ENCODE measurements around the gene HOATZ.

Gene HOATZ

DNA sequence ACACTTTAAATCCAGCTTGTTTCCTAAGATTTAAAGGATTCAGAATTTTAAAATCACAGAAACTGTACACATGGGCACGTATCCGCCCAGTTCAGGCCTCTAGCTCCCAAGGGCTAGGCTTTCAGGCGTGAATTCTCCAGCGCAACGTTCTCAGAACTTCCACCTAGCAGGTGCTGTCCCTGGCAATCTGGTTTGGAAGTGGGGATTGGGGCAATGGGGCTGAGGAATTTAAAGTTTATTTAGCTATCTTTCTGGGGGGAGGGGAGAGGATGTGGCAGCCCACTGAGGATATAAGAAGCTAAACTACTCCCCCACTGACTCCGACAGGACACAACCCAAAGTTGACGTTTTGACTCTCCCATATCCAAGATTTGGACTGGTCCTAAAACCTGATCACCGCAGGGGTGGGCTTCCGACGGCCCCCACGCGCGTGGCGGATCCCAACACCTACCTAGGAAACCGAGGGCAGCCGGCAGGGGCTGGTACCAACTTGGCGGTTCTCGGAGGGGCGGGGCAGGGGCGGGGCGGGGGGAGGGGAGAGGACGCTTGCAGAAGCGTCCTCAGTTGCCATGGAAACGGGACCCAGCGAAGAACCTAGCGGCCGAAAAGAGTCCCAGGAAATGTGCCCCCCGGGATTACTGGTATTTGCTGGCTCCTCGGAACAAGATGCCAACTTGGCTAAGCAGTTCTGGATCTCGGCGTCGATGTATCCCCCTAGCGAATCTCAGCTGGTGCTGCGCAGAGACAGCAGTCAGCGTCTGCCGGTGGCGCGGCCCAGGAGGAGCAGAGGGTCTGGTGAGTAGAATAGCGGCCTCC, at the start of gene HOATZ:
Gene HOATZ, plus strand, starts transcription at position 563 of the 816 bp plus-strand sequence. Its CDS starts 7 bp downstream, at position 570.
- Histone ChIP-seq H3K36me3 (ENCODE audit: control insufficient read depth, insufficient read depth, low read length) (no peaks in the 10 kb centered on the region), H3K9me3 (ENCODE audit: control insufficient read depth, insufficient read depth, low read length) (no peaks in the 10 kb centered on the region), H3K4me3 (ENCODE audit: low read depth, low read length) (peak within 1 kb of the TSS; percentile 60), H3K27ac (ENCODE audit: low read depth, low read length) (no peak within 1 kb of the TSS), H3K9ac (ENCODE audit: low read depth, low read length) (no peak within 1 kb of the TSS), H3K27me3 (ENCODE audit: control insufficient read depth, insufficient read depth, low read length) (peaks cover 43% of the 10 kb centered on the region), H3K4me1 (ENCODE audit: control insufficient read depth, insufficient read depth, low read length) (peaks cover 12% of the 10 kb centered on the region)

DNA sequence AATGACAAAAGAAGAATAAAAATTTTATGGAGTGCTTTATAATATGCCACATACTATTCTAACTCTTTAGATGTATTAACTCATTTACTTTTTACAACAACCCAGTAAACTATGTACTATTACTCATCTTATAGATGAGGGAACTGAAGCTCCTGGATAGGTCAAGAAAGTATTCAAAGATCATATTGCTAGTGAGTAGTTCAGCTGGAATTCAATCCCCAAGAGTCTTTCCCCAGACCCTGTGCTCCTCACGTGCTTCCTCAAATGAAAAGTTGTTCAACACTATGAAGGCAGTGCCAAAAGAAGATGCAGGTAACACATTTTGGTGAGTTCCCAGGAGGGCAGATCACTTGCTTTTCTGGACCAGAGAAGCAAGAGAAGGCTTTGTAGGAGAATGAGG, 49.2 kb upstream of the HOATZ start:
- Histone ChIP-seq H3K27ac (ENCODE audit: low read depth, low read length) (no peak overlapping the region), H3K27me3 (ENCODE audit: control insufficient read depth, insufficient read depth, low read length) (no peaks in the 10 kb centered on the region; the same call in 1 of the 2 replicates), H3K36me3 (ENCODE audit: control insufficient read depth, insufficient read depth, low read length) (no peaks in the 10 kb centered on the region), H3K9me3 (ENCODE audit: control insufficient read depth, insufficient read depth, low read length) (no peaks in the 10 kb centered on the region), H3K4me1 (ENCODE audit: control insufficient read depth, insufficient read depth, low read length) (no peaks in the 10 kb centered on the region), H3K4me3 (ENCODE audit: low read depth, low read length) (no peak overlapping the region), H3K9ac (ENCODE audit: low read depth, low read length) (no peak overlapping the region)

DNA sequence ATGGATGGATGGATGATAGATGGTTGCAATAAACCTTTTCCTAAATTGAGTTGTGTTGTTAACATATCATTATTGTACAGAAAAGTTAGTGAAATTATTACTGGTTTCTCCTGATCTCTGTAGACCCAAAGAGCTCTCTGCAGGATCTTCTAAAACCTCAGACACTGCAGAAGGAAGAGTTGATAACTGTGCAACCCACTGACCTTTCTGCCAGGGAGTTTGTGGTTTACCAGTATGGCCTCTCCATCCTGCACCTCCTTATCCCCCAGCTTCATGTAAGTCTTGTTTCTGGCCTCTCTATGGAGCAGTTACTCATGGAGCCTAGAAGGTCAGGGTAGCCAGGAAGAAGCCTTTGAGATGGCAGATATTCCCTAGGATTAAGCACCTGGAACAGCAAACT, 48.0 kb upstream of the HOATZ start:
- Histone ChIP-seq H3K4me1 (ENCODE audit: control insufficient read depth, insufficient read depth, low read length) (no peaks in the 10 kb centered on the region), H3K9ac (ENCODE audit: low read depth, low read length) (no peak overlapping the region), H3K9me3 (ENCODE audit: control insufficient read depth, insufficient read depth, low read length) (no peaks in the 10 kb centered on the region)

GRCh38 chr11:111469200-111469599, 45.4 kb upstream of the HOATZ start:
- no peak overlapping the region for H3K9ac ChIP-seq (ENCODE audit: low read depth, low read length)

More for the DNA sequence above, 48.0 kb upstream of the HOATZ start:
- Histone ChIP-seq H3K36me3 (ENCODE audit: control insufficient read depth, insufficient read depth, low read length) (no peaks in the 10 kb centered on the region), H3K27ac (ENCODE audit: low read depth, low read length) (no peak overlapping the region), H3K4me3 (ENCODE audit: low read depth, low read length) (no peak overlapping the region), H3K27me3 (ENCODE audit: control insufficient read depth, insufficient read depth, low read length) (no peaks in the 10 kb centered on the region; the same call in 1 of the 2 replicates)

GRCh38 chr11:111472228-111472627, 42.4 kb upstream of the HOATZ start:
- no peak overlapping the region for H3K4me3 ChIP-seq (ENCODE audit: low read depth, low read length)
- H3K36me3 ChIP-seq (ENCODE audit: control insufficient read depth, insufficient read depth, low read length), result no peaks in the 10 kb centered on the region
- no peaks in the 10 kb centered on the region for H3K4me1 ChIP-seq (ENCODE audit: control insufficient read depth, insufficient read depth, low read length)

More at GRCh38 chr11:111469200-111469599, 45.4 kb upstream of the HOATZ start:
- no peak overlapping the region for H3K27ac ChIP-seq (ENCODE audit: low read depth, low read length)
- no peaks in the 10 kb centered on the region; the same call in 1 of the 2 replicates for H3K27me3 ChIP-seq (ENCODE audit: control insufficient read depth, insufficient read depth, low read length)
- no peaks in the 10 kb centered on the region for H3K4me1 ChIP-seq (ENCODE audit: control insufficient read depth, insufficient read depth, low read length)
- H3K4me3 ChIP-seq (ENCODE audit: low read depth, low read length), result no peak overlapping the region
- H3K9me3 ChIP-seq (ENCODE audit: control insufficient read depth, insufficient read depth, low read length), result no peaks in the 10 kb centered on the region
- no peaks in the 10 kb centered on the region for H3K36me3 ChIP-seq (ENCODE audit: control insufficient read depth, insufficient read depth, low read length)

DNA sequence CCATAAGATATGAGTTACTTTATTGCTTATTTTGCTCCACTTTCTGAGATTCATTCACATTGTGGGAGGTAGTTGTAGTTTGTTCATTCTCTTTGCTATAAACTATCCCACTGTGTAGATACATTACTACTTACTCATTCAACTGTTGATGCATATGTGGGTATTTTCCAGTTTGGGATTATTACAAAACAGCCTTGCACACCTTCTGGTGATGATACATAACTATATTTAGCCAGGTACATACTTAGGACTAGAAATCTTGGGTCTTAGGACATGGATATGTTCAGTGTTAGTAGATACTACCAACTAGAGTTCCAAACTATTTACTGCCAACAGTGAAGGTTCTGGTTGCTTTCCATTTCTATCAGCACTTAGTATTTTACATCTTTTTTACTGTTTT, 40.1 kb upstream of the HOATZ start:
- no peak overlapping the region for H3K9ac ChIP-seq (ENCODE audit: low read depth, low read length)
- H3K9me3 ChIP-seq (ENCODE audit: control insufficient read depth, insufficient read depth, low read length), result no peaks in the 10 kb centered on the region
- no peaks in the 10 kb centered on the region for H3K36me3 ChIP-seq (ENCODE audit: control insufficient read depth, insufficient read depth, low read length)
- no peaks in the 10 kb centered on the region for H3K27me3 ChIP-seq (ENCODE audit: control insufficient read depth, insufficient read depth, low read length)
- no peak overlapping the region for H3K27ac ChIP-seq (ENCODE audit: low read depth, low read length)
- H3K4me1 ChIP-seq (ENCODE audit: control insufficient read depth, insufficient read depth, low read length), result no peaks in the 10 kb centered on the region
- H3K4me3 ChIP-seq (ENCODE audit: low read depth, low read length), result no peak overlapping the region

More at GRCh38 chr11:111472228-111472627, 42.4 kb upstream of the HOATZ start:
- no peak overlapping the region for H3K9ac ChIP-seq (ENCODE audit: low read depth, low read length)
- no peaks in the 10 kb centered on the region for H3K27me3 ChIP-seq (ENCODE audit: control insufficient read depth, insufficient read depth, low read length)
- no peaks in the 10 kb centered on the region for H3K9me3 ChIP-seq (ENCODE audit: control insufficient read depth, insufficient read depth, low read length)
- no peak overlapping the region for H3K27ac ChIP-seq (ENCODE audit: low read depth, low read length)

GRCh38 chr11:111476366-111476765, 38.2 kb upstream of the HOATZ start:
- Histone ChIP-seq H3K36me3 (ENCODE audit: control insufficient read depth, insufficient read depth, low read length) (no peaks in the 10 kb centered on the region), H3K9ac (ENCODE audit: low read depth, low read length) (no peak overlapping the region), H3K27ac (ENCODE audit: low read depth, low read length) (no peak overlapping the region)

GRCh38 chr11:111476956-111477355, 37.6 kb upstream of the HOATZ start:
- no peaks in the 10 kb centered on the region for H3K9me3 ChIP-seq (ENCODE audit: control insufficient read depth, insufficient read depth, low read length)
- H3K27me3 ChIP-seq (ENCODE audit: control insufficient read depth, insufficient read depth, low read length), result no peaks in the 10 kb centered on the region
- H3K4me3 ChIP-seq (ENCODE audit: low read depth, low read length), result no peak overlapping the region
- H3K4me1 ChIP-seq (ENCODE audit: control insufficient read depth, insufficient read depth, low read length), result no peaks in the 10 kb centered on the region
- H3K36me3 ChIP-seq (ENCODE audit: control insufficient read depth, insufficient read depth, low read length), result no peaks in the 10 kb centered on the region
- no peak overlapping the region for H3K27ac ChIP-seq (ENCODE audit: low read depth, low read length)
- no peak overlapping the region for H3K9ac ChIP-seq (ENCODE audit: low read depth, low read length)

More at GRCh38 chr11:111476366-111476765, 38.2 kb upstream of the HOATZ start:
- Histone ChIP-seq H3K27me3 (ENCODE audit: control insufficient read depth, insufficient read depth, low read length) (no peaks in the 10 kb centered on the region), H3K9me3 (ENCODE audit: control insufficient read depth, insufficient read depth, low read length) (no peaks in the 10 kb centered on the region), H3K4me1 (ENCODE audit: control insufficient read depth, insufficient read depth, low read length) (no peaks in the 10 kb centered on the region), H3K4me3 (ENCODE audit: low read depth, low read length) (no peak overlapping the region)

DNA sequence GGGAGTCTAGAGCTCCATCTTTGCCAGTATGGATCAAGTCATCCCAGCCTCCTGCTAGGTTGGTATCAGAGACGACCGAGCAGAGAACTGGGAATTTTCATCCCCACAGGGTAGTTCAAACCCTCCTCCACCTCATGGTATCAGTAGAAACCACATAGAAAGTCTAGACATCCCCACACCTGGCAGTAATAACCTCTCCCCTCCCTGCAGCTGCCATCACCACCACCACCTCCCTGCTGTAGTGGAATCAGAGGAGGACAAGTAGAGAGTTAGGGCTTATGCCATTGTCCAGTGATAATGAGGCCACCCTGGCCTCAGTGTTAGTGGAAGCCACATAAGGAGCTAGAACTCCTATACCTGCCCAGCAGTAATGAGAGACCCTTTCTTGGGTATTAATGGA, 36.7 kb upstream of the HOATZ start:
- no peaks in the 10 kb centered on the region for H3K27me3 ChIP-seq (ENCODE audit: control insufficient read depth, insufficient read depth, low read length)
- no peaks in the 10 kb centered on the region for H3K36me3 ChIP-seq (ENCODE audit: control insufficient read depth, insufficient read depth, low read length)
- H3K27ac ChIP-seq (ENCODE audit: low read depth, low read length), result no peak overlapping the region
- H3K4me1 ChIP-seq (ENCODE audit: control insufficient read depth, insufficient read depth, low read length), result no peaks in the 10 kb centered on the region
- H3K9ac ChIP-seq (ENCODE audit: low read depth, low read length), result no peak overlapping the region
- no peaks in the 10 kb centered on the region for H3K9me3 ChIP-seq (ENCODE audit: control insufficient read depth, insufficient read depth, low read length)
- H3K4me3 ChIP-seq (ENCODE audit: low read depth, low read length), result no peak overlapping the region

DNA sequence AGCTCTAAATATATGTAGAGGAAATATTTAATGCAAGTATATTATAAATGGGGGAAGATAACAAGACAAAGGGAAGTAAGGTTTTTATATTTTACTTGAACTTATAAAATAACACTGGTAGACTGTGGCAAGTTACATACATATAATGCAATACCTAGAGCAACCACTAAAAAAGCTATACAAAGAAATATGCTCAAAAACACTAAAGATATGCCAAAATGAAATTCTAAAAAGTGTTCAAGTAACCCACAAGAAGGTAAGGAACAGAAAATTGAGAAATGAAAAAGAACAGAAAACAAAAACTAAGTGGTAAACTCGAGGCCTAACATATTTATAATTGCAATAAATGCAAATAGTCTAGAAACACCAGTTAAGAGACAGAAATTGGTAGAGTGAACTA, 34.9 kb upstream of the HOATZ start:
- H3K27ac ChIP-seq (ENCODE audit: low read depth, low read length), result no peak overlapping the region
- H3K36me3 ChIP-seq (ENCODE audit: control insufficient read depth, insufficient read depth, low read length), result no peaks in the 10 kb centered on the region
- no peaks in the 10 kb centered on the region for H3K4me1 ChIP-seq (ENCODE audit: control insufficient read depth, insufficient read depth, low read length)
- H3K4me3 ChIP-seq (ENCODE audit: low read depth, low read length), result no peak overlapping the region
- no peaks in the 10 kb centered on the region for H3K9me3 ChIP-seq (ENCODE audit: control insufficient read depth, insufficient read depth, low read length)
- H3K9ac ChIP-seq (ENCODE audit: low read depth, low read length), result no peak overlapping the region
- no peaks in the 10 kb centered on the region for H3K27me3 ChIP-seq (ENCODE audit: control insufficient read depth, insufficient read depth, low read length)

DNA sequence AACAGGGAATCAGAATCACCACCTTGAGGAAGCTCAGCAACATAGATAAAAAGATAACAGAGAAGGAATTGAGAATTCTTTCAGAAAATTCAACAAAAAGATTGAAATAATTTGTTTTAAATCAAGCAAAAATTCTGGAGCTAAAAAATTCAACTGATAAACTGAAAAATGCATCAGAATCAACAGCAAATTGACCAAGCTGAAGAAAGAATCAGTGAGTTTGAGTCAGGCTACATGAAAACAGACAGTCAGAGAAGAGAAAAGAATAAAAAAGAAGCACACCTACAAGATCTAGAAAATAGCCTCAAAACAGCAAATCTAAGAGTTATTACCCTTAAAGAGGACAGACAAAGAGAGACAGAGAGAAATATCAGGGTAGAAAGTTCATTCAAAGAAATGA, 31.1 kb upstream of the HOATZ start:
- Histone ChIP-seq H3K4me3 (ENCODE audit: low read depth, low read length) (no peak overlapping the region), H3K9ac (ENCODE audit: low read depth, low read length) (no peak overlapping the region), H3K9me3 (ENCODE audit: control insufficient read depth, insufficient read depth, low read length) (no peaks in the 10 kb centered on the region), H3K27ac (ENCODE audit: low read depth, low read length) (no peak overlapping the region), H3K36me3 (ENCODE audit: control insufficient read depth, insufficient read depth, low read length) (no peaks in the 10 kb centered on the region), H3K27me3 (ENCODE audit: control insufficient read depth, insufficient read depth, low read length) (no peaks in the 10 kb centered on the region), H3K4me1 (ENCODE audit: control insufficient read depth, insufficient read depth, low read length) (no peaks in the 10 kb centered on the region)
